IMR-90 (cell line): ENCODE measurements around the gene LTBP1. TPM values are rescaled to one million over a fixed set of nuclear protein-coding genes. Genes with fewer than 3 reads are reported as not detected.

Source experiments
- ATAC-seq: fragments of 200-7000 bp; cut with Tn5 transposase; 2 replicates; pipeline ENCODE4 v1.9.1; 2020; ENCODE audit warnings: low read depth, mild to moderate bottlenecking, moderate library complexity
- BruUV-seq: library from RNA; stranded (reverse); fragments of 400-500 nt; replicated peaks from 2 replicates; lab custom pipeline; 2021; lab: Mats Ljungman, UMichigan
- CTCF ChIA-PET: fragments of 300-600 bp; formaldehyde crosslinking; extraction: SDS; loops from one replicate; lab custom pipeline; 2021; ENCODE audit warnings: antibody characterized with exemption; lab: Yijun Ruan, JAX
- POLR2A ChIA-PET: fragments of 300-600 bp; sonication (Branson Sonifier 250); formaldehyde crosslinking; loops from one replicate; lab custom pipeline; 2022; ENCODE audit warnings: antibody characterized with exemption; ENCODE audit not compliant: unreplicated experiment; lab: Charles Lee
- DNase-seq: peaks from one replicate; pipeline ENCODE4 v3.0.0; 2013
- H2AFZ ChIP-seq: replicated peaks from 2 replicates; pipeline ENCODE3; 2013; ENCODE audit warnings: low read length, mild to moderate bottlenecking; ENCODE audit not compliant: poor library complexity
- H2AK5ac ChIP-seq: 2 replicates; pipeline ENCODE4 v1.6.1; 2013; ENCODE audit warnings: low read depth, low read length, inconsistent platforms
- H2AK9ac ChIP-seq: replicated peaks from 2 replicates; pipeline ENCODE3; 2013; ENCODE audit warnings: mild to moderate bottlenecking, low read depth, low read length, moderate library complexity; ENCODE audit not compliant: poor library complexity
- H2BK120ac ChIP-seq: 2 replicates; pipeline ENCODE4 v1.6.1; 2013; ENCODE audit warnings: low read depth, low read length, inconsistent platforms
- H2BK15ac ChIP-seq: 3 replicates; pipeline ENCODE4 v1.6.1; 2013; ENCODE audit warnings: low read depth, low read length, inconsistent platforms
- H2BK20ac ChIP-seq: 2 replicates; pipeline ENCODE4 v1.6.1; 2013; ENCODE audit warnings: low read depth, mild to moderate bottlenecking, inconsistent platforms, low read length, moderate library complexity
- H2BK5ac ChIP-seq: 2 replicates; pipeline ENCODE4 v1.6.1; 2013; ENCODE audit warnings: mild to moderate bottlenecking, low read depth, low read length, inconsistent platforms; ENCODE audit not compliant: poor library complexity, severe bottlenecking
- H3K14ac ChIP-seq: replicated peaks from 2 replicates; pipeline ENCODE4 v1.6.1; 2013; ENCODE audit warnings: low read depth, low read length, inconsistent platforms
- H3K18ac ChIP-seq: 2 replicates; pipeline ENCODE4 v1.6.1; 2013; ENCODE audit warnings: low read depth, low read length, control low read depth
- H3K23ac ChIP-seq: 2 replicates; pipeline ENCODE4 v1.6.1; 2013; ENCODE audit warnings: low read depth, low read length, inconsistent platforms
- H3K27ac ChIP-seq: 2 replicates; pipeline ENCODE4 v1.5.1; 2013; ENCODE audit warnings: mild to moderate bottlenecking, control low read depth, low read length; ENCODE audit not compliant: insufficient read depth
- H3K27me3 ChIP-seq: 2 replicates; pipeline ENCODE4 v1.6.1; 2013; ENCODE audit warnings: low read length; ENCODE audit not compliant: control insufficient read depth, insufficient read depth
- H3K36me3 ChIP-seq: 2 replicates; pipeline ENCODE4 v1.6.1; 2013; ENCODE audit warnings: low read length, mixed read lengths; ENCODE audit not compliant: control insufficient read depth, insufficient read depth
- H3K4ac ChIP-seq: 2 replicates; pipeline ENCODE4 v1.6.1; 2013; ENCODE audit warnings: low read depth, low read length, inconsistent platforms
- H3K4me1 ChIP-seq: 2 replicates; pipeline ENCODE4 v1.6.1; 2013; ENCODE audit warnings: low read length, mixed read lengths; ENCODE audit not compliant: control insufficient read depth, insufficient read depth
- H3K4me2 ChIP-seq: 2 replicates; pipeline ENCODE4 v1.6.1; 2013; ENCODE audit warnings: low read depth, mild to moderate bottlenecking, control low read depth, low read length, moderate library complexity
- H3K4me3 ChIP-seq: 2 replicates; pipeline ENCODE4 v1.5.1; 2013; ENCODE audit warnings: low read depth, mild to moderate bottlenecking, control low read depth, low read length, moderate library complexity; ENCODE audit not compliant: insufficient read depth
- H3K56ac ChIP-seq: 2 replicates; pipeline ENCODE4 v1.6.1; 2013; ENCODE audit warnings: low read length, inconsistent platforms; ENCODE audit not compliant: insufficient read depth; ENCODE audit errors: extremely low read depth
- H3K79me1 ChIP-seq, 2 experiments: 2 replicates each; pipeline ENCODE4 v1.6.1; 2013; ENCODE audit warnings: low read length in 2 of 2, inconsistent platforms in 1 of 2, low read depth in 1 of 2
- H3K9ac ChIP-seq: 2 replicates; pipeline ENCODE4 v1.6.1; 2013; ENCODE audit warnings: low read depth, low read length, control low read depth
- H3K9me1 ChIP-seq: 2 replicates; pipeline ENCODE4 v1.6.1; 2013; ENCODE audit warnings: low read length, inconsistent platforms; ENCODE audit not compliant: insufficient read depth
- H3K9me3 ChIP-seq: 2 replicates; pipeline ENCODE4 v1.6.1; 2013; ENCODE audit warnings: low read length; ENCODE audit not compliant: control insufficient read depth, insufficient read depth
- H4K20me1 ChIP-seq: 2 replicates; pipeline ENCODE4 v1.6.1; 2013; ENCODE audit warnings: low read length, inconsistent platforms; ENCODE audit not compliant: insufficient read depth
- H4K5ac ChIP-seq: 2 replicates; pipeline ENCODE4 v1.6.1; 2013; ENCODE audit warnings: mild to moderate bottlenecking, low read depth, low read length, control low read depth
- H4K8ac ChIP-seq, 2 experiments: 2 replicates each; pipeline ENCODE4 v1.6.1; 2013; ENCODE audit warnings: low read depth in 2 of 2, low read length in 2 of 2, control low read depth in 1 of 2, inconsistent platforms in 1 of 2
- H4K91ac ChIP-seq: 2 replicates; pipeline ENCODE4 v1.6.1; 2013; ENCODE audit warnings: low read depth, low read length, inconsistent platforms; ENCODE audit not compliant: insufficient read depth
- CEBPB ChIP-seq: IDR thresholded peaks from 2 replicates; pipeline ENCODE4 v1.6.1; 2012; ENCODE audit warnings: low read depth, low read length, improper control_type of control experiment
- RFX5 ChIP-seq: IDR thresholded peaks from 2 replicates; pipeline ENCODE4 v1.8.0; 2012; ENCODE audit warnings: low read depth, mild to moderate bottlenecking, low read length, moderate library complexity
- WGBS, 2 experiments: methylation state at CpG; one replicate each; pipeline versions ENCODE4 v1.1.5 to v1.1.7; 2013; ENCODE audit warnings: missing lambda C conversion rate in 2 of 2; ENCODE audit not compliant: insufficient read length in 1 of 2; ENCODE audit errors: extremely low coverage in 2 of 2; 5-methylcytosine and 5-hydroxymethylcytosine counted together
- dilution Hi-C: fragments of 300-500 bp; cut with HindIII; formaldehyde crosslinking; loops from one replicate; pipeline ENCODE4 v1.14.3; 2018; ENCODE audit warnings: low sequenced_read_pairs; ENCODE audit not compliant: unreplicated experiment
- in situ Hi-C: fragments of 300-500 bp; cut with MboI; formaldehyde crosslinking; loops from 3 replicates; pipeline ENCODE4 v1.14.3; 2019; ENCODE audit warnings: low sequenced_read_pairs, inconsistent platforms, mixed read lengths
- intact Hi-C: fragments of 100-400 bp; cut with micrococcal nuclease; formaldehyde crosslinking; loops from 2 replicates; pipeline ENCODE4 v1.10.0; 2022
- polyA plus RNA-seq, 3 experiments: library from polyadenylated mRNA; depleted of rRNA; stranded (reverse); fragments of >200 nt; gene quantifications; 2 replicates each; pipeline ENCODE4 v1.2.3, GENCODE V29; 2012; ENCODE audit warnings: low replicate concordance in 1 of 3
- total RNA-seq: library from RNA; depleted of rRNA; stranded (reverse); fragments of >200 nt; gene quantifications from 2 replicates; pipeline ENCODE4 v1.2.3, GENCODE V29; 2012

Gene LTBP1
- total and polyA plus RNA-seq, 2 of the 4 experiments (the other 2 are of a cell fraction) = 235 to 326 TPM

- ChIA-PET CTCF (no interaction called here), POLR2A (no interaction called here)
- no peak overlapping the region for H3K4ac ChIP-seq
- 0 out of 2 replicates have a peak, but pooled peaks cover 2% of the 10 kb centered on the region for H3K36me3 ChIP-seq
- no peak for DNase-seq
- in situ Hi-C loops = no loop called here
- intact Hi-C loops = loop anchor here (5.0 kb wide), 1 partner anchor 37 kb away; no protein-coding TSS in a partner anchor
- BruUV-seq = no TSS peak
- no peak overlapping the region for H3K4me3 ChIP-seq
- peaks cover 39 to 57% of the 10 kb centered on the region in 2 experiments for H3K79me1 ChIP-seq
- H4K20me1 ChIP-seq = no peaks in the 10 kb centered on the region
- H4K5ac ChIP-seq = no peak overlapping the region
- no peak overlapping the region for H2BK20ac ChIP-seq
- H3K56ac ChIP-seq = no peak overlapping the region
- H3K27me3 ChIP-seq = no peaks in the 10 kb centered on the region
- no peak overlapping the region for H3K23ac ChIP-seq
- dilution Hi-C loops = no loop called here
- H3K9me3 ChIP-seq = no peaks in the 10 kb centered on the region
- no peak for ATAC-seq
- 94% methylated on average over 2 of the region's 3 CpGs; no CpG with 5 or more reads in 1 of the 2 experiments for WGBS, 2 experiments
- no peak overlapping the region for H2BK15ac ChIP-seq
- H3K4me2 ChIP-seq = no peak overlapping the region
- H2BK120ac ChIP-seq = no peak overlapping the region
- H4K8ac ChIP-seq = no peak overlapping the region
- H2AFZ ChIP-seq = no peak overlapping the region
- H4K91ac ChIP-seq = no peak overlapping the region
- no peak for TF ChIP-seq RFX5
- TF ChIP-seq CEBPB = peak; percentile 27; the same call in 1 of the 2 replicates
- H3K9me1 ChIP-seq = peaks cover 3% of the 10 kb centered on the region; the same call in 1 of the 2 replicates
- H3K14ac ChIP-seq = no peak overlapping the region
- H3K27ac ChIP-seq = no peak overlapping the region
- no peak overlapping the region for H3K18ac ChIP-seq
- peaks cover 12% of the 10 kb centered on the region for H3K4me1 ChIP-seq
- H3K9ac ChIP-seq = no peak overlapping the region
- H2AK5ac ChIP-seq = no peak overlapping the region
- no peak overlapping the region for H2AK9ac ChIP-seq
- H2BK5ac ChIP-seq = no peak overlapping the region
Measured at GRCh38 chr2:33009249-33009648, 62.5 kb downstream of the LTBP1 start.
